HepG2 (cell line): ENCODE results near the gene SSC5D. TPM values are rescaled to one million over a fixed set of nuclear protein-coding genes. Genes with fewer than 3 reads are reported as not detected.

Experiments
- ATM ChIP-seq: fragments of 450-650 bp; IDR thresholded peaks from 2 replicates; pipeline ENCODE4 v1.7.1; 2017; ENCODE audit warnings: mild to moderate bottlenecking, borderline replicate concordance
- CREB3 ChIP-seq: sonication (generic); formaldehyde crosslinking; IDR thresholded peaks from 2 replicates; pipeline ENCODE4 v1.5.0; 2020; ENCODE audit warnings: missing genetic modification reagents
- HMGA1 ChIP-seq: sonication (generic); formaldehyde crosslinking; conservative IDR thresholded peaks from 2 replicates; pipeline ENCODE4 v1.4.0; 2020; ENCODE audit warnings: missing genetic modification reagents
- HNF4A ChIP-seq: sonication (generic); formaldehyde crosslinking; IDR thresholded peaks from 2 replicates; pipeline ENCODE4 v1.4.0; 2020; ENCODE audit warnings: missing genetic modification reagents
- HOXA5 ChIP-seq: sonication (generic); formaldehyde crosslinking; IDR thresholded peaks from 2 replicates; pipeline ENCODE4 v1.4.0; 2020; ENCODE audit warnings: missing genetic modification reagents
- HOXA9 ChIP-seq: sonication (generic); formaldehyde crosslinking; IDR thresholded peaks from 2 replicates; pipeline ENCODE4 v1.8.1; 2022; ENCODE audit warnings: missing genetic modification reagents, mild to moderate bottlenecking, moderate library complexity, borderline replicate concordance
- KLF11 ChIP-seq: IDR thresholded peaks from 2 replicates; pipeline ENCODE4 v1.6.1; 2016; ENCODE audit warnings: missing compliant biosample characterization
- MAFK ChIP-seq, 2 experiments: IDR thresholded peaks in 1 of 2; conservative IDR thresholded peaks in 1 of 2; 2 replicates each; pipeline ENCODE4 v1.6.1; 2011; ENCODE audit warnings: improper control_type of control experiment in 2 of 2, low read length in 2 of 2
- MED1 ChIP-seq: sonication (generic); formaldehyde crosslinking; IDR thresholded peaks from 2 replicates; pipeline ENCODE4 v1.4.0; 2020; ENCODE audit warnings: missing genetic modification reagents
- MLLT10 ChIP-seq: sonication (generic); formaldehyde crosslinking; IDR thresholded peaks from 2 replicates; pipeline ENCODE4 v1.4.0; 2020; ENCODE audit warnings: missing genetic modification reagents
- MXD3 ChIP-seq: IDR thresholded peaks from 2 replicates; pipeline ENCODE4 v1.6.1; 2016; ENCODE audit warnings: mild to moderate bottlenecking, missing biosample characterization, missing genetic modification reagents
- NKX3-1 ChIP-seq: sonication (generic); formaldehyde crosslinking; IDR thresholded peaks from 2 replicates; pipeline ENCODE4 v1.5.0; 2020; ENCODE audit warnings: missing genetic modification reagents
- SNAI1 ChIP-seq: sonication (generic); formaldehyde crosslinking; IDR thresholded peaks from 2 replicates; pipeline ENCODE4 v1.5.0; 2020; ENCODE audit warnings: mild to moderate bottlenecking, missing genetic modification reagents, borderline replicate concordance
- THRA ChIP-seq: sonication (generic); formaldehyde crosslinking; IDR thresholded peaks from 2 replicates; pipeline ENCODE4 v1.4.0; 2020; ENCODE audit warnings: missing genetic modification reagents, borderline replicate concordance
- U2AF2 ChIP-seq: fragments of 200-400 bp; formaldehyde crosslinking; IDR thresholded peaks from 2 replicates; pipeline ENCODE4 v1.6.1; 2017; ENCODE audit warnings: low read depth, mild to moderate bottlenecking, low read length
- ZNF543 ChIP-seq: sonication (generic); formaldehyde crosslinking; IDR thresholded peaks from 2 replicates; pipeline ENCODE4 v1.4.0; 2020; ENCODE audit warnings: mild to moderate bottlenecking, missing genetic modification reagents
- ZNF570 ChIP-seq: sonication (generic); formaldehyde crosslinking; IDR thresholded peaks from 2 replicates; pipeline ENCODE4 v1.4.0; 2020; ENCODE audit warnings: mild to moderate bottlenecking, missing genetic modification reagents, borderline replicate concordance
- ZNF589 ChIP-seq: sonication (generic); formaldehyde crosslinking; conservative IDR thresholded peaks from 2 replicates; pipeline ENCODE4 v1.8.0; 2022; ENCODE audit warnings: mild to moderate bottlenecking, moderate library complexity, missing genetic modification reagents
- ZNF777 ChIP-seq: sonication (generic); formaldehyde crosslinking; IDR thresholded peaks from 2 replicates; pipeline ENCODE4 v1.4.0; 2020; ENCODE audit warnings: missing genetic modification reagents
- ZNF781 ChIP-seq: sonication (generic); formaldehyde crosslinking; IDR thresholded peaks from 2 replicates; pipeline ENCODE4 v1.5.1; 2020; ENCODE audit warnings: borderline replicate concordance, mild to moderate bottlenecking, missing genetic modification reagents; ENCODE audit errors: not compliant biosample characterization
- polyA plus RNA-seq, 8 experiments: library from polyadenylated mRNA; depleted of rRNA in 3 of 8; stranded (reverse) in 7 of 8; unstranded in 1 of 8; fragments of >200 nt; fragmentation: Illumina TruSeq in 4 of 8; extraction: Trizol in 4 of 8; gene quantifications; 2 replicates each; pipeline versions ENCODE4 v1.2.1 to v1.2.3, GENCODE V29; 2011 to 2016; ENCODE audit warnings: low read depth in 4 of 8, missing spikeins in 1 of 8, mixed read lengths in 1 of 8; ENCODE audit not compliant: insufficient read depth in 1 of 8
- total RNA-seq, 5 experiments: library from RNA; depleted of rRNA; stranded (reverse); fragments of >200 nt; fragmentation: Illumina TruSeq; extraction: Trizol; gene quantifications; 2 replicates each; pipeline ENCODE4 v1.2.3, GENCODE V29; 2016; ENCODE audit warnings: low read depth in 1 of 5
- TF ChIP-seq, protein P1 (sequence below): sonication (generic); formaldehyde crosslinking; IDR thresholded peaks from 2 replicates; pipeline ENCODE4 v1.5.0; 2020; ENCODE audit warnings: mild to moderate bottlenecking, missing genetic modification reagents, borderline replicate concordance
- TF ChIP-seq, protein P2 (sequence below): sonication (generic); formaldehyde crosslinking; conservative IDR thresholded peaks from 2 replicates; pipeline ENCODE4 v1.5.0; 2020; ENCODE audit warnings: missing genetic modification reagents

SSC5D gene
- total and polyA plus RNA-seq, 2 of the 13 experiments (the other 11 are each of a cell fraction or from before 2014, with no cell fraction given) = not detected

- TF ChIP-seq KLF11 = no peak
- no peak for TF ChIP-seq HOXA5 (CRISPR knock-in tag)
- no peak for TF ChIP-seq MAFK (conservative IDR thresholded peaks at IDR 0.05 in 1 of 2, IDR thresholded peaks at IDR 0.05 in 1 of 2; ENCODE audit: low read length in 2 of 2)
- TF ChIP-seq ZNF781 = no peak
- no peak for TF ChIP-seq MLLT10
- no peak for TF ChIP-seq ZNF589 (CRISPR knock-in tag)
- TF ChIP-seq, protein P1, sequence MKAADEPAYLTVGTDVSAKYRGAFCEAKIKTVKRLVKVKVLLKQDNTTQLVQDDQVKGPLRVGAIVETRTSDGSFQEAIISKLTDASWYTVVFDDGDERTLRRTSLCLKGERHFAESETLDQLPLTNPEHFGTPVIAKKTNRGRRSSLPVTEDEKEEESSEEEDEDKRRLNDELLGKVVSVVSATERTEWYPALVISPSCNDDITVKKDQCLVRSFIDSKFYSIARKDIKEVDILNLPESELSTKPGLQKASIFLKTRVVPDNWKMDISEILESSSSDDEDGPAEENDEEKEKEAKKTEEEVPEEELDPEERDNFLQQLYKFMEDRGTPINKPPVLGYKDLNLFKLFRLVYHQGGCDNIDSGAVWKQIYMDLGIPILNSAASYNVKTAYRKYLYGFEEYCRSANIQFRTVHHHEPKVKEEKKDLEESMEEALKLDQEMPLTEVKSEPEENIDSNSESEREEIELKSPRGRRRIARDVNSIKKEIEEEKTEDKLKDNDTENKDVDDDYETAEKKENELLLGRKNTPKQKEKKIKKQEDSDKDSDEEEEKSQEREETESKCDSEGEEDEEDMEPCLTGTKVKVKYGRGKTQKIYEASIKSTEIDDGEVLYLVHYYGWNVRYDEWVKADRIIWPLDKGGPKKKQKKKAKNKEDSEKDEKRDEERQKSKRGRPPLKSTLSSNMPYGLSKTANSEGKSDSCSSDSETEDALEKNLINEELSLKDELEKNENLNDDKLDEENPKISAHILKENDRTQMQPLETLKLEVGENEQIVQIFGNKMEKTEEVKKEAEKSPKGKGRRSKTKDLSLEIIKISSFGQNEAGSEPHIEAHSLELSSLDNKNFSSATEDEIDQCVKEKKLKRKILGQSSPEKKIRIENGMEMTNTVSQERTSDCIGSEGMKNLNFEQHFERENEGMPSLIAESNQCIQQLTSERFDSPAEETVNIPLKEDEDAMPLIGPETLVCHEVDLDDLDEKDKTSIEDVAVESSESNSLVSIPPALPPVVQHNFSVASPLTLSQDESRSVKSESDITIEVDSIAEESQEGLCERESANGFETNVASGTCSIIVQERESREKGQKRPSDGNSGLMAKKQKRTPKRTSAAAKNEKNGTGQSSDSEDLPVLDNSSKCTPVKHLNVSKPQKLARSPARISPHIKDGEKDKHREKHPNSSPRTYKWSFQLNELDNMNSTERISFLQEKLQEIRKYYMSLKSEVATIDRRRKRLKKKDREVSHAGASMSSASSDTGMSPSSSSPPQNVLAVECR (CRISPR knock-in tag) = peak; percentile 22; the same call in 1 of the 2 replicates
- TF ChIP-seq HNF4A (CRISPR knock-in tag) = no peak
- no peak for TF ChIP-seq HMGA1 (CRISPR knock-in tag)
- no peak for TF ChIP-seq ZNF543 (CRISPR knock-in tag)
- no peak for TF ChIP-seq MED1 (CRISPR knock-in tag)
- TF ChIP-seq MXD3 (CRISPR knock-in tag) = no peak
- TF ChIP-seq, protein P2, sequence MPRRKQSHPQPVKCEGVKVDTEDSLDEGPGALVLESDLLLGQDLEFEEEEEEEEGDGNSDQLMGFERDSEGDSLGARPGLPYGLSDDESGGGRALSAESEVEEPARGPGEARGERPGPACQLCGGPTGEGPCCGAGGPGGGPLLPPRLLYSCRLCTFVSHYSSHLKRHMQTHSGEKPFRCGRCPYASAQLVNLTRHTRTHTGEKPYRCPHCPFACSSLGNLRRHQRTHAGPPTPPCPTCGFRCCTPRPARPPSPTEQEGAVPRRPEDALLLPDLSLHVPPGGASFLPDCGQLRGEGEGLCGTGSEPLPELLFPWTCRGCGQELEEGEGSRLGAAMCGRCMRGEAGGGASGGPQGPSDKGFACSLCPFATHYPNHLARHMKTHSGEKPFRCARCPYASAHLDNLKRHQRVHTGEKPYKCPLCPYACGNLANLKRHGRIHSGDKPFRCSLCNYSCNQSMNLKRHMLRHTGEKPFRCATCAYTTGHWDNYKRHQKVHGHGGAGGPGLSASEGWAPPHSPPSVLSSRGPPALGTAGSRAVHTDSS (CRISPR knock-in tag) = no peak
- TF ChIP-seq HOXA9 (CRISPR knock-in tag) = no peak
- TF ChIP-seq SNAI1 (CRISPR knock-in tag) = no peak
- TF ChIP-seq ZNF570 = no peak
- no peak for TF ChIP-seq ZNF777 (CRISPR knock-in tag)
- TF ChIP-seq U2AF2 = no peak
- no peak for TF ChIP-seq THRA (CRISPR knock-in tag)
- no peak for TF ChIP-seq ATM
- no peak for TF ChIP-seq NKX3-1 (CRISPR knock-in tag)
- no peak for TF ChIP-seq CREB3 (CRISPR knock-in tag)
Measured at GRCh38 chr19:55546822-55547614, 58.8 kb downstream of the SSC5D start (continued).
